Effector memory CD4-positive, alpha-beta T cell (primary cell): ENCODE results near the gene LRMDA.

ENCODE experiments used
- DNase-seq, 3 donors: peaks; one replicate each; pipeline ENCODE4 v3.0.0-alpha.2; 2020
- H3K27ac ChIP-seq: 2 replicates; pipeline ENCODE4 v1.7.0; 2013; ENCODE audit warnings: mild to moderate bottlenecking, low read length, moderate library complexity; ENCODE audit not compliant: insufficient read depth, poor library complexity, severe bottlenecking
- H3K27me3 ChIP-seq: replicated peaks from 2 replicates; pipeline ENCODE4 v1.7.0; 2013; ENCODE audit warnings: mild to moderate bottlenecking, low read length; ENCODE audit not compliant: insufficient read depth, control insufficient read depth, poor library complexity, severe bottlenecking
- H3K36me3 ChIP-seq: 2 replicates; pipeline ENCODE4 v1.7.0; 2013; ENCODE audit warnings: mild to moderate bottlenecking, low read length, moderate library complexity; ENCODE audit not compliant: control insufficient read depth, insufficient read depth
- H3K4me1 ChIP-seq: 2 replicates; pipeline ENCODE4 v1.7.0; 2013; ENCODE audit warnings: low read length, mild to moderate bottlenecking; ENCODE audit not compliant: control insufficient read depth, insufficient read depth, poor library complexity, severe bottlenecking
- H3K4me3 ChIP-seq: 2 replicates; pipeline ENCODE4 v1.7.0; 2013; ENCODE audit warnings: low read length, low read depth, mild to moderate bottlenecking; ENCODE audit not compliant: insufficient read depth, poor library complexity, severe bottlenecking
- H3K9me3 ChIP-seq: 2 replicates; pipeline ENCODE4 v1.7.0; 2013; ENCODE audit warnings: mild to moderate bottlenecking, low read length, moderate library complexity; ENCODE audit not compliant: control insufficient read depth

The LRMDA gene

GRCh38 chr10:75487087-75487754 is 55.8 kb downstream of the LRMDA start:
- no peaks in the 10 kb centered on the region for H3K27me3 ChIP-seq
- H3K27ac ChIP-seq = no peak overlapping the region
- no peak overlapping the region for H3K4me3 ChIP-seq
- H3K4me1 ChIP-seq = no peaks in the 10 kb centered on the region
- no peak for DNase-seq
- no peaks in the 10 kb centered on the region for H3K9me3 ChIP-seq
- no peaks in the 10 kb centered on the region for H3K36me3 ChIP-seq

DNA sequence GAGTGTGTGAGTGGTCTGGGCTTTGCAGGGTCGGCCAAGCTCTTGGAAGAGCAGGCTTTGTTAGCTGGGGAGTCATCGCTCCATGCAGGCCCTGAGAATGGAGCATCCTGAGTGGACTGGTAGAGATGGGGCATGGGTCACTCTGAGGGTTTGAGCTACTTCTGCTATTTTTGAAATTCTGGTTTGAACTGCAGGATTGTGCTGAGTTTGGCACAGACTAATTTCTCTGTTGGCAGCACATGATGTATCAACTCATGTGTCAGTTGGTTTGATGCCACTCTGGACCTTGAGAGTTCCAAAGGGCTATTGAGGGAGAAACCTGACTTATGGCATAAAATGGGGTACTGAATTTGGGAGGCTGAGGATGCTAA is 56.3 kb downstream of the LRMDA start:
- Histone ChIP-seq H3K27me3 (no peaks in the 10 kb centered on the region), H3K9me3 (no peaks in the 10 kb centered on the region), H3K4me1 (no peaks in the 10 kb centered on the region), H3K27ac (no peak overlapping the region), H3K36me3 (no peaks in the 10 kb centered on the region), H3K4me3 (no peak overlapping the region)
- no peak for DNase-seq

GRCh38 chr10:75492173-75492925 is 60.9 kb downstream of the LRMDA start:
- H3K4me3 ChIP-seq = no peak overlapping the region

GRCh38 chr10:75493464-75493863 is 62.0 kb downstream of the LRMDA start:
- no peak for DNase-seq
- Histone ChIP-seq H3K9me3 (no peaks in the 10 kb centered on the region), H3K4me1 (no peaks in the 10 kb centered on the region), H3K4me3 (no peak overlapping the region), H3K27me3 (no peaks in the 10 kb centered on the region), H3K36me3 (no peaks in the 10 kb centered on the region), H3K27ac (no peak overlapping the region)

More at GRCh38 chr10:75492173-75492925, 60.9 kb downstream of the LRMDA start:
- Histone ChIP-seq H3K9me3 (no peaks in the 10 kb centered on the region), H3K4me1 (no peaks in the 10 kb centered on the region), H3K27me3 (no peaks in the 10 kb centered on the region), H3K36me3 (no peaks in the 10 kb centered on the region), H3K27ac (no peak overlapping the region)
- DNase-seq = no peak

DNA sequence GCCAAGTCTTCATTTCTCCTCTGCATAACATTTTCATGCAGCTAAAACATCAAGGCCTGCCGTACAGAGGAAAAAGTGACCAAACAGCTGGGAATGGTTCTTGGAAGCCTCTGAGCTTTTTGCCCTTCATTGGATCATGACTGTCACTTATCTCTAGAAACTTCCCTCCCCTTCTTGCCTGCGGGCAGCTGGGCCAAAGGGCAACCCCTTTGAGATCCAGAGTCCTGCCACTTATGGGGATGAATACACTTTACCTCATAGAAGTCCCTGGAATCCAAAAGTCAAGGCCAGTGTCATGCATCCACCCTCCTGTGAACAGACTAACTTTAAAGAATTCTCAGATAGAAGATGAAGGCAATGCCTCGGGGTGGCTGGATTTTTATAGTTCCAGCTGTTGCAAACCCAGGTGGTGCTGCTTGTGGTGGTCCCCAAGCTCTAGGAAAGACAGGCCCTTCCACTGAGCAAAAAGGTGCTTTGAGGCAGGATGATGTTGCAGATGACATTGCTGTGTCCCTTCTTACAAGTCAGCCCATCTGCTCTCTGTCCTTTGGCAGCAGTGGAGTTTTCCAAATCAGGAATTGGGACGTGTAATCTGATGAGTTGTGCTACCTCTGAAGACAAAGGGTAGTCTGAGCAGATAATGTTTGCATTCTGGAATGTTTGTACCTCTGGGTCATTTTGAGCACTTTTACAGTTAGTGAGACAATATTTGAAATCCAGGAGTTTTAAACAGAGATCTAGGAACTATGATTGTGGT is 64.2 kb downstream of the LRMDA start:
- no peak for DNase-seq
- no peaks in the 10 kb centered on the region for H3K36me3 ChIP-seq
- no peaks in the 10 kb centered on the region for H3K4me1 ChIP-seq

GRCh38 chr10:75496191-75496567 is 64.8 kb downstream of the LRMDA start:
- no peak for DNase-seq
- no peak overlapping the region for H3K4me3 ChIP-seq
- H3K27ac ChIP-seq = no peak overlapping the region
- no peaks in the 10 kb centered on the region for H3K9me3 ChIP-seq
- H3K27me3 ChIP-seq = no peaks in the 10 kb centered on the region
- H3K36me3 ChIP-seq = no peaks in the 10 kb centered on the region
- no peaks in the 10 kb centered on the region for H3K4me1 ChIP-seq

More for the DNA sequence above, 64.2 kb downstream of the LRMDA start:
- Histone ChIP-seq H3K4me3 (no peak overlapping the region), H3K27me3 (no peaks in the 10 kb centered on the region), H3K27ac (no peak overlapping the region), H3K9me3 (no peaks in the 10 kb centered on the region)

DNA sequence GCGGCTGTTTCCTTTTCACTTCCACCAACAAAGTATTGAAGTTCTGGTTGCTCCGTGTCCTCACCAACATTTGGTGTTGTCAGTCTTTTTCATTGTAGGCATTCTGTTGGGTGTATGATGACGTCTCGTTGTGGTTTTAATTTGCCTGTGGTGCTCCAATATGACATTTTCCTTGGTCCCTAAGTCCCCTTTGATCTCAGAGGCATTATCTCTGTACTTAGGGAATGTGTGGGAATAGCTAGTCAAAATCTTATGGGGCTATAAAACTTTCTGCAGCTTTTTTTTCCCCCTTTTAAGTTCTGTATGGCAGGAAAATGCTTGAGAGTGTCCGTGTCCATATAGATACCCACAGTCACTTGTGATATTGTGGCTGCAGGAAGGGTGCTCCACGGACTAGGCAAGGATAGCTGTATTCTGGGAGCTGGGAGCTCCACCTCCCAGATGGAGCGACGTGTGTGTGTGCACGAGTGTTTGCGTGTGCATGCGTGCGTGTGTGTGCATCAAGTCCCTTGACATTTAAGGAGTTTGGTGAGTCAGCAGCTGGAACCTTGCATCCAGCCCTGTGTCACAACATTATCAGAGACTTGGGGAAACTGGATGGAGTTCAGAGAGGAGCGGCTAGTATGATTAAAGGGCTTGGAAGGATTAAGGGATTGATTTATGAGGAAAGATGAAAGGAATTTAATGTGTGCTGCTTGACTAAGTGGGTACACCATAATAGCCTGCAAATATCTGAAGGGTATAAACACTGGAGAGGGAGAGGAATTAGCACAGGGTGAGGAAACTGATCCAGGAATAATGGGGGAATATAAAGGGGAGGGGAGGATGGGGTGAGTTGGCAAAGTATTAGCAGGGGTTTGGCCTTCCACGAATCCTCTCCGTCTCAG is 66.8 kb downstream of the LRMDA start:
- H3K36me3 ChIP-seq = no peaks in the 10 kb centered on the region
- DNase-seq = no peak
- H3K27me3 ChIP-seq = no peaks in the 10 kb centered on the region
- H3K4me3 ChIP-seq = no peak overlapping the region
- H3K27ac ChIP-seq = no peak overlapping the region
- H3K4me1 ChIP-seq = no peaks in the 10 kb centered on the region
- no peaks in the 10 kb centered on the region for H3K9me3 ChIP-seq

- Histone ChIP-seq H3K36me3 (no peaks in the 10 kb centered on the region), H3K9me3 (no peaks in the 10 kb centered on the region), H3K4me1 (no peaks in the 10 kb centered on the region), H3K27me3 (no peaks in the 10 kb centered on the region), H3K27ac (no peak overlapping the region), H3K4me3 (no peak overlapping the region)
- no peak for DNase-seq
Observed at GRCh38 chr10:75498884-75499350, 67.5 kb downstream of the LRMDA start.

DNA sequence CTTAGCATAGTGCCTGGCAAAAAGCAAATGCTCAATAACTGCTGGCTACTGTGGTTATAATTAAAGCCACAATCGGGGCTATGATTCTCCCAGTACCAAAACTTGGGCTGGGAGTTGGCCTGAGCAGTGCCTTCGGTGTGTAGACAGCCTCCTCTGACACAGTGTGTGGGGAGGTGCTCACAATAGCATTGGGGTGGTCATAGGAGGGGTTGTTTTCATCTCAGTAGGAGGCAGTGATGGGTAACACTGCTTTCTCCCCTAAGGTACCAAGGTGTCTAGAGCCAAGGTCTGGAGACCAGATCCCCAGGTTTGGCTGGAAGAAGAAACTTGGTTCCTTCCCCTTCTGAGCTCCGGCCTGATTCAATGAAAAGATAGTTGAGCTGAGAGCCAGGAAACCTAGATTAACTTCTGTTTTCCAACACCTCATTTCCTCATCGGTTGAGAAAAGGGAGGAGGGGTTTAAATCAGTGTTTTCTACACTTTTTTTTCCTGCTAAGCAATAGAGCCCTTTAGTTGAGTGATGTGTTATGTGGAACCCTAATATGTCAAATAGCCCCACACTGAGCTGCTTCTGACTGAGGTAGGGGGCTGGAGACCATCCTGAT is 68.2 kb downstream of the LRMDA start:
- no peaks in the 10 kb centered on the region for H3K27me3 ChIP-seq
- no peaks in the 10 kb centered on the region for H3K4me1 ChIP-seq
- H3K9me3 ChIP-seq = no peaks in the 10 kb centered on the region
- no peak for DNase-seq
- no peak overlapping the region for H3K27ac ChIP-seq
- no peaks in the 10 kb centered on the region for H3K36me3 ChIP-seq
- H3K4me3 ChIP-seq = no peak overlapping the region
